Measurements from ENCODE around the gene PCNX1.
A peak's percentile ranks its signal among the peaks of the same experiment; 100 is the strongest.
"Not testable (repeated sequence)": the region's sequence is repeated elsewhere in the genome, so short reads cannot be mapped to it uniquely, and the experiment has no call there.

The PCNX1 gene

GRCh38 chr14:70907176-70907995, at the start of gene PCNX1:
Gene PCNX1 (plus strand): TSS chr14:70907459. CDS start chr14:70907851, 392 bp downstream.
- Histone ChIP-seq H3K9me3 (ENCODE audit: control insufficient read depth, low read length) (no peaks in the 10 kb centered on the region), H3K4me2 (ENCODE audit: low read length) (peak within 1 kb of the TSS; percentile 64), H3K36me3 (ENCODE audit: control insufficient read depth, insufficient read depth, low read length) (no peaks in the 10 kb centered on the region), H3K9ac (peak within 1 kb of the TSS; percentile 94), H2AFZ (peak within 1 kb of the TSS; percentile 94), H3K4me1 (peaks cover 11% of the 10 kb centered on the region), H3K27ac (peak within 1 kb of the TSS; percentile 86), H3K79me2 (peaks cover 23% of the 10 kb centered on the region), H3K27me3 (ENCODE audit: control insufficient read depth, insufficient read depth, low read length) (no peaks in the 10 kb centered on the region), H3K4me3 (ENCODE audit: low read depth, low read length) (peak within 1 kb of the TSS; percentile 80)
- TF ChIP-seq, protein P1, sequence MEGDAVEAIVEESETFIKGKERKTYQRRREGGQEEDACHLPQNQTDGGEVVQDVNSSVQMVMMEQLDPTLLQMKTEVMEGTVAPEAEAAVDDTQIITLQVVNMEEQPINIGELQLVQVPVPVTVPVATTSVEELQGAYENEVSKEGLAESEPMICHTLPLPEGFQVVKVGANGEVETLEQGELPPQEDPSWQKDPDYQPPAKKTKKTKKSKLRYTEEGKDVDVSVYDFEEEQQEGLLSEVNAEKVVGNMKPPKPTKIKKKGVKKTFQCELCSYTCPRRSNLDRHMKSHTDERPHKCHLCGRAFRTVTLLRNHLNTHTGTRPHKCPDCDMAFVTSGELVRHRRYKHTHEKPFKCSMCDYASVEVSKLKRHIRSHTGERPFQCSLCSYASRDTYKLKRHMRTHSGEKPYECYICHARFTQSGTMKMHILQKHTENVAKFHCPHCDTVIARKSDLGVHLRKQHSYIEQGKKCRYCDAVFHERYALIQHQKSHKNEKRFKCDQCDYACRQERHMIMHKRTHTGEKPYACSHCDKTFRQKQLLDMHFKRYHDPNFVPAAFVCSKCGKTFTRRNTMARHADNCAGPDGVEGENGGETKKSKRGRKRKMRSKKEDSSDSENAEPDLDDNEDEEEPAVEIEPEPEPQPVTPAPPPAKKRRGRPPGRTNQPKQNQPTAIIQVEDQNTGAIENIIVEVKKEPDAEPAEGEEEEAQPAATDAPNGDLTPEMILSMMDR (IDR thresholded peaks at IDR 0.05): peak; percentile 96

DNA sequence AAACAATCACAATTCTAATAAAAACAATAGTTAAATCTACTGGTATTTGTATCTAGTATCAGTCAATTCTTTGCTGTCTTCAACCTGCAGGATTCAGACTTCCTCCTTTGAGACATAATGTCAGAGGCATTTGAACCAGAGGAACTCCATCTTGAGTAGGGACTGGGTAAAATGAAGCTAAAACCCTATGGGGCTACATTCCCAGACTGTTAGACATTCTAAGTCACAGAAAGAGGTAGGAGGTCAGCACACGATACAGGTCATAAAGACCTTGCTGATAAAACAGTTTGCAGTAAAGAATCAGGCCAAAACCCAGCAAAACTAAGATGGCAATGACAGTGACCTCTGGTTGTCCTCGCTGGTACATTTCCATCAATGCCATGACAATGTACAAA, 49.8 kb upstream of the PCNX1 start:
- H2AFZ ChIP-seq: no peak overlapping the region
- H3K4me3 ChIP-seq (ENCODE audit: low read depth, low read length): no peak overlapping the region
- H3K4me2 ChIP-seq (ENCODE audit: low read length): no peak overlapping the region
- no peaks in the 10 kb centered on the region for H3K79me2 ChIP-seq
- no peaks in the 10 kb centered on the region for H3K4me1 ChIP-seq
- H3K36me3 ChIP-seq (ENCODE audit: control insufficient read depth, insufficient read depth, low read length): no peaks in the 10 kb centered on the region
- no peak overlapping the region for H3K27ac ChIP-seq
- H3K9ac ChIP-seq: no peak overlapping the region
- no peaks in the 10 kb centered on the region for H3K27me3 ChIP-seq (ENCODE audit: control insufficient read depth, insufficient read depth, low read length)
- H3K9me3 ChIP-seq (ENCODE audit: control insufficient read depth, low read length): no peaks in the 10 kb centered on the region
- TF ChIP-seq, protein P1 (IDR thresholded peaks at IDR 0.05): no peak

GRCh38 chr14:70858641-70859040, 48.6 kb upstream of the PCNX1 start:
- TF ChIP-seq, protein P1 (IDR thresholded peaks at IDR 0.05): no peak
- Histone ChIP-seq H3K9ac (no peak overlapping the region), H2AFZ (no peak overlapping the region), H3K4me2 (ENCODE audit: low read length) (no peak overlapping the region), H3K4me1 (no peaks in the 10 kb centered on the region), H3K27me3 (ENCODE audit: control insufficient read depth, insufficient read depth, low read length) (no peaks in the 10 kb centered on the region), H3K36me3 (ENCODE audit: control insufficient read depth, insufficient read depth, low read length) (no peaks in the 10 kb centered on the region), H3K4me3 (ENCODE audit: low read depth, low read length) (no peak overlapping the region), H3K27ac (no peak overlapping the region), H3K79me2 (no peaks in the 10 kb centered on the region), H3K9me3 (ENCODE audit: control insufficient read depth, low read length) (no peaks in the 10 kb centered on the region)

DNA sequence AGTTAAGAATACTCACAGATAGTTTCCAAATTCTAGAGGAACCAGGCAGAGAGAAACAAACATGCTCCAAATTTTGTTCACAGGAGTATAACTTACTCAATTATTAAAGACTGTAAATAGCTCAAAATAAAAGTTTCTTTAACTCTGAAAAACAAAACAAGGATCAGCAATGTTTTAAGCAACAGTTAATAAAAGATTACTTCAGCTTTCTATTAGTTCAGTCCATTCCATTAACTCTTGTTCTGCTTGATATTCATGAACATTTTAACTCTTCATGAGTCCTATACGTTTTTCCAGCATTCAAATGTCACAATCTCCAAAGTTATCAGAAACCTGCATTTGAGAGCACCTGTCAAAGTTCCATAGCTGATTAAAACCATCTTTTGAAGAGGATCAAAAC, 40.3 kb upstream of the PCNX1 start:
- not testable (repeated sequence) for H3K4me2 ChIP-seq (ENCODE audit: low read length); H3K9me3 ChIP-seq (ENCODE audit: control insufficient read depth, low read length); H3K27me3 ChIP-seq (ENCODE audit: control insufficient read depth, insufficient read depth, low read length); H3K4me3 ChIP-seq (ENCODE audit: low read depth, low read length); H3K79me2 ChIP-seq; H3K36me3 ChIP-seq (ENCODE audit: control insufficient read depth, insufficient read depth, low read length); H3K4me1 ChIP-seq; H3K9ac ChIP-seq; H2AFZ ChIP-seq; H3K27ac ChIP-seq

DNA sequence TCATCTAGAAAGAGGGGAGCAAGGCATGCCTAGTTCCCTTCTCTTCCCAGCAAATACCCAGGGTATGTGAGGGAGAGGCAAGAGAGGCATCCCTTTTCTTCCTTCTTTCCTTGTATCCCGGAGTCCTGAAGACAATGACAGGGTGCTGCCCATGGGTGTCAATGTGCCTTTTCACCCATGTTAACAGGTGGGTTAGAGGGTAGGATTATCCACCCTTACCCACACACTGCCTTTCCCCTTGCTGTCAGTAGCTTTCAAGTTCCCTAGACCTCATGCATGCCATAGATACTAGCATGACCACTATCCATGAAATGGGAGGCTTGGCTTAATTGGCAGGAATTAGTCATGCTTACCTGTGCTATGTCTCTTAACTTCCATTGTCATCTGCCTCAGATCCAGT, 36.3 kb upstream of the PCNX1 start:
- TF ChIP-seq, protein P1 (IDR thresholded peaks at IDR 0.05): no peak
- no peaks in the 10 kb centered on the region for H3K79me2 ChIP-seq
- H3K4me1 ChIP-seq: no peaks in the 10 kb centered on the region
- H3K36me3 ChIP-seq (ENCODE audit: control insufficient read depth, insufficient read depth, low read length): no peaks in the 10 kb centered on the region
- no peak overlapping the region for H3K9ac ChIP-seq
- H3K27ac ChIP-seq: no peak overlapping the region
- no peaks in the 10 kb centered on the region for H3K9me3 ChIP-seq (ENCODE audit: control insufficient read depth, low read length)
- H3K4me3 ChIP-seq (ENCODE audit: low read depth, low read length): no peak overlapping the region
- H3K27me3 ChIP-seq (ENCODE audit: control insufficient read depth, insufficient read depth, low read length): no peaks in the 10 kb centered on the region
- H2AFZ ChIP-seq: no peak overlapping the region
- no peak overlapping the region for H3K4me2 ChIP-seq (ENCODE audit: low read length)

Data from parathyroid adenoma (tissue), 2 donors.